Coronary artery (tissue), 2 donors: ENCODE data around the gene CBLB.

Experiments used
- DNase-seq: peaks from one replicate; pipeline ENCODE4 v3.0.0-alpha.2; 2017; ENCODE audit warnings: low spot score
- H3K27ac ChIP-seq, 2 donors: fragments of 200-600 bp; sonication (generic); one replicate each; pipeline ENCODE4 v1.5.1; 2016 to 2019
- H3K4me3 ChIP-seq: fragments of 200-600 bp; sonication (generic); 2 replicates; pipeline ENCODE4 v1.5.1; 2016; ENCODE audit warnings: mild to moderate bottlenecking, moderate library complexity
- TF ChIP-seq, protein P1 (sequence below): fragments of 200-600 bp; sonication (generic); IDR thresholded peaks from one replicate; pipeline ENCODE4 v1.5.1; 2019; ENCODE audit warnings: antibody characterized with exemption

Gene CBLB

DNA sequence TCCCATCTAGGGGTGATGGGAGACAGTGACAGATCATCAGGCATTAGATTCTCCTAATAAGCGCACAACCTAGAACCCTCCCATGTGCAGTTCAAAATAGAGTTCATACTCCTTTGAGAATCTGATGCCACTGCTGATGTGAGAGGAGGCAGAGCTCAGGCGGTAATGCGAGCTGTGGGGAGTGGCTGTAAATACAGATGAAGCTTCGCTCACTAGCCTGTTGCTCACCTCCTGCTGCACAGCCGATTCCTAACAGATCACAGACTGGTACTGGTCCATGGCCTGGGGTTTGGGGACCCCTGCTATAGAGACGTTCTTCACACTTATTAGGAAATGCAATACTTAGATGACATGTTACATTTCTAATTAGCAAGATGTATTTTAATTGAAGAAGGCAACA lies 154.4 kb downstream of the CBLB start:
- H3K27ac ChIP-seq = no peak overlapping the region
- no peak for DNase-seq
- TF ChIP-seq, protein P1, sequence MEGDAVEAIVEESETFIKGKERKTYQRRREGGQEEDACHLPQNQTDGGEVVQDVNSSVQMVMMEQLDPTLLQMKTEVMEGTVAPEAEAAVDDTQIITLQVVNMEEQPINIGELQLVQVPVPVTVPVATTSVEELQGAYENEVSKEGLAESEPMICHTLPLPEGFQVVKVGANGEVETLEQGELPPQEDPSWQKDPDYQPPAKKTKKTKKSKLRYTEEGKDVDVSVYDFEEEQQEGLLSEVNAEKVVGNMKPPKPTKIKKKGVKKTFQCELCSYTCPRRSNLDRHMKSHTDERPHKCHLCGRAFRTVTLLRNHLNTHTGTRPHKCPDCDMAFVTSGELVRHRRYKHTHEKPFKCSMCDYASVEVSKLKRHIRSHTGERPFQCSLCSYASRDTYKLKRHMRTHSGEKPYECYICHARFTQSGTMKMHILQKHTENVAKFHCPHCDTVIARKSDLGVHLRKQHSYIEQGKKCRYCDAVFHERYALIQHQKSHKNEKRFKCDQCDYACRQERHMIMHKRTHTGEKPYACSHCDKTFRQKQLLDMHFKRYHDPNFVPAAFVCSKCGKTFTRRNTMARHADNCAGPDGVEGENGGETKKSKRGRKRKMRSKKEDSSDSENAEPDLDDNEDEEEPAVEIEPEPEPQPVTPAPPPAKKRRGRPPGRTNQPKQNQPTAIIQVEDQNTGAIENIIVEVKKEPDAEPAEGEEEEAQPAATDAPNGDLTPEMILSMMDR = no peak
- H3K4me3 ChIP-seq = no peak overlapping the region

- TF ChIP-seq, protein P1 = no peak
- DNase-seq = no peak
- Histone ChIP-seq H3K4me3 (no peak overlapping the region), H3K27ac (no peak overlapping the region)
These were observed 159.8 kb downstream of the CBLB start for GRCh38 chr3:105708980-105709379.

DNA sequence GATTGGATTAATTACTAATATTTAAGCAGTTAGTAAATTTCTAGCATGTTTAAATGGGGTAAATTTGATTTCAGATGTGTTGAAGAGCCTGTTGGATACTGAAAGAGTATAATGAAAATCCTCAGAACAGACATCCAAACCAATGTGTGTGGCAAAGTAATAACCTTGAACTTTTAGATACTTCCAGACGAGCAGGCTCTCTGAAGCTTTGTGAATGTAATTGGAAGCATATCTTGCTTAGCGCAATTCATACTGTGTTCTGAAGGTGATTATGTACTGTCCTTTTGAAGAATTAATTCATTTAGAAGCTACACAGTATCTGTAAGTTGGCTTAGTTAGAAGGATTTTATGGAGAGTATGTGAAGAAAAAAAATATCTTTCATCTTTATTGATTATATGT lies 161.8 kb downstream of the CBLB start:
- DNase-seq = no peak
- H3K27ac ChIP-seq = no peak overlapping the region
- TF ChIP-seq, protein P1 = no peak
- no peak overlapping the region for H3K4me3 ChIP-seq

- no peak overlapping the region for H3K4me3 ChIP-seq
- DNase-seq = no peak
- H3K27ac ChIP-seq = no peak overlapping the region
- TF ChIP-seq, protein P1 = no peak
These were observed 163.9 kb downstream of the CBLB start for GRCh38 chr3:105704726-105705410.

GRCh38 chr3:105700575-105700974 lies 168.2 kb downstream of the CBLB start:
- DNase-seq = no peak
- H3K27ac ChIP-seq = no peak overlapping the region
- TF ChIP-seq, protein P1 = no peak
- no peak overlapping the region for H3K4me3 ChIP-seq

DNA sequence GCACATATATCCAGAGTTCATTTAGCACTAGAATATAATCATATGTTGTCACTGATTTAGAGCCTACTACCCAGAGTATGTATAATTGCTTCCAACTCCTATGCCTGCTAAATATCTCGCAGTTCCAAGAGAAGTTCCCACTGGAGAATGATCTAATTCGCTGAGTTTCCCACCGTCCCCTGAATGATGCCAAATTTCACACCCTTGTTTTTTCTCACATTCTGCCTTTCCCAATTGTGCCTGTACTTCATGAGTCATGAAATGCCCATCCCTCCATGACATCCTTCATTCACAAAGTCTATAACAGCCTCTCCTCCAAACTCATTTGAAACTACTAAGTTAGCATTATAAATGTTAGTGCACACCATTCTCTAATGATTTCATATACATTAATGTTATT lies 177.2 kb downstream of the CBLB start:
- no peak for DNase-seq
- TF ChIP-seq, protein P1 = no peak
- Histone ChIP-seq H3K4me3 (no peak overlapping the region), H3K27ac (no peak overlapping the region)

GRCh38 chr3:105691053-105691452 lies 177.8 kb downstream of the CBLB start:
- H3K4me3 ChIP-seq = no peak overlapping the region

More at GRCh38 chr3:105691053-105691452, 177.8 kb downstream of the CBLB start:
- H3K27ac ChIP-seq = no peak overlapping the region
- no peak for DNase-seq
- TF ChIP-seq, protein P1 = no peak
